KMS-11 (cell line): Measurements from ENCODE around the gene GSX1.

ENCODE experiments used
- H2AFZ ChIP-seq: fragments of 200-600 bp; sonication (generic); 2 replicates; pipeline ENCODE4 v1.6.1; 2016; ENCODE audit warnings: antibody characterized with exemption, mixed run types, low read depth
- H3K27ac ChIP-seq: fragments of 200-600 bp; sonication (generic); 2 replicates; pipeline ENCODE4 v1.6.1; 2016; ENCODE audit warnings: mild to moderate bottlenecking, mixed run types
- H3K27me3 ChIP-seq: fragments of 200-600 bp; sonication (generic); 2 replicates; pipeline ENCODE4 v1.6.1; 2017; ENCODE audit warnings: mild to moderate bottlenecking, low read depth, mixed run types, moderate library complexity; ENCODE audit not compliant: insufficient read depth
- H3K36me3 ChIP-seq: fragments of 200-600 bp; sonication (generic); 2 replicates; pipeline ENCODE4 v1.6.1; 2017; ENCODE audit warnings: mild to moderate bottlenecking, mixed run types; ENCODE audit not compliant: insufficient read depth
- H3K4me1 ChIP-seq: fragments of 200-600 bp; sonication (generic); 2 replicates; pipeline ENCODE4 v1.6.1; 2016; ENCODE audit warnings: mild to moderate bottlenecking, low read depth, mixed run types; ENCODE audit not compliant: poor library complexity, severe bottlenecking
- H3K4me2 ChIP-seq: fragments of 200-600 bp; sonication (generic); 2 replicates; pipeline ENCODE4 v1.7.0; 2016; ENCODE audit warnings: mild to moderate bottlenecking, mixed run types
- H3K4me3 ChIP-seq: fragments of 200-600 bp; sonication (generic); IDR thresholded peaks from 2 replicates; pipeline ENCODE4 v1.6.1; 2017; ENCODE audit warnings: low read depth, low read length, mixed read lengths; ENCODE audit not compliant: insufficient read depth
- H3K79me2 ChIP-seq: fragments of 200-600 bp; sonication (generic); 2 replicates; pipeline ENCODE4 v1.6.1; 2016; ENCODE audit warnings: low read depth, mixed run types; ENCODE audit not compliant: insufficient read depth
- H3K9ac ChIP-seq: fragments of 200-600 bp; sonication (generic); 2 replicates; pipeline ENCODE4 v1.6.1; 2016; ENCODE audit warnings: mild to moderate bottlenecking, mixed run types
- H4K20me1 ChIP-seq: fragments of 200-600 bp; sonication (generic); 2 replicates; pipeline ENCODE4 v1.6.1; 2016; ENCODE audit warnings: mild to moderate bottlenecking, mixed run types; ENCODE audit not compliant: insufficient read depth
- CTCF ChIP-seq: fragments of 200-600 bp; sonication (generic); conservative IDR thresholded peaks from 2 replicates; pipeline ENCODE4 v1.6.1; 2017; ENCODE audit warnings: low read depth, mild to moderate bottlenecking, antibody characterized with exemption, low read length, moderate library complexity, mixed read lengths

Gene GSX1

DNA sequence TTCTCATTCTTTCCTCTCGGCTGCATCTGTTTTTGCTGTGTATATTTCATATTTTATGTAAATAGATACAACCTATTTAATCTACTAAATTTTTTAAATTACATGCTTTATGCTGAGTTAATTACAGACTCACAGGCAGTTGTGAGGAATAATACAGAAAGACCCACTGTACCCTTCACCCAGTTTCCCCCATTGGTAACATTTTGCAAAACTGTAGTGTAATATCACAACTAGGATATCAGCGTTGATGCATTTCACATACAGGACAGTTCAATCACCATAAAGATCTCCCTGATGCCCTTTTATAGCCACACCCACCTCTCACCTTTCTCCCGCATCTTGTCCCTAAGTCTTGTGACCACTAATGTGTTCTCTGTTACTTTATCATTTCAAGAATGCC, 43.5 kb downstream of the GSX1 start:
- Histone ChIP-seq H3K9ac (no peak overlapping the region), H3K4me3 (no peak overlapping the region), H3K36me3 (no peaks in the 10 kb centered on the region), H2AFZ (no peak overlapping the region), H3K27ac (no peak overlapping the region), H4K20me1 (no peaks in the 10 kb centered on the region), H3K4me2 (no peak overlapping the region), H3K4me1 (no peaks in the 10 kb centered on the region), H3K79me2 (no peaks in the 10 kb centered on the region), H3K27me3 (no peaks in the 10 kb centered on the region)
- no peak for TF ChIP-seq CTCF

GRCh38 chr13:27839809-27840467, 47.7 kb downstream of the GSX1 start:
- TF ChIP-seq CTCF = no peak
- Histone ChIP-seq H3K4me3 (no peak overlapping the region), H3K36me3 (no peaks in the 10 kb centered on the region), H3K27me3 (no peaks in the 10 kb centered on the region), H3K27ac (no peak overlapping the region), H3K4me2 (no peak overlapping the region), H4K20me1 (no peaks in the 10 kb centered on the region), H3K79me2 (no peaks in the 10 kb centered on the region), H3K9ac (no peak overlapping the region), H2AFZ (no peak overlapping the region), H3K4me1 (no peaks in the 10 kb centered on the region)

GRCh38 chr13:27842571-27842970, 50.3 kb downstream of the GSX1 start:
- TF ChIP-seq CTCF = no peak
- Histone ChIP-seq H2AFZ (no peak overlapping the region), H3K4me2 (no peak overlapping the region), H3K36me3 (no peaks in the 10 kb centered on the region), H4K20me1 (no peaks in the 10 kb centered on the region), H3K9ac (no peak overlapping the region), H3K4me3 (no peak overlapping the region), H3K4me1 (no peaks in the 10 kb centered on the region), H3K27ac (no peak overlapping the region), H3K27me3 (no peaks in the 10 kb centered on the region), H3K79me2 (no peaks in the 10 kb centered on the region)
